ELF-1 (cell line): ENCODE data around the gene GRIK5.

Source experiments
- DNase-seq: peaks from one replicate; pipeline ENCODE4 v3.0.0-alpha.2; 2016; ENCODE audit warnings: low read depth, low spot score

Gene GRIK5

DNA sequence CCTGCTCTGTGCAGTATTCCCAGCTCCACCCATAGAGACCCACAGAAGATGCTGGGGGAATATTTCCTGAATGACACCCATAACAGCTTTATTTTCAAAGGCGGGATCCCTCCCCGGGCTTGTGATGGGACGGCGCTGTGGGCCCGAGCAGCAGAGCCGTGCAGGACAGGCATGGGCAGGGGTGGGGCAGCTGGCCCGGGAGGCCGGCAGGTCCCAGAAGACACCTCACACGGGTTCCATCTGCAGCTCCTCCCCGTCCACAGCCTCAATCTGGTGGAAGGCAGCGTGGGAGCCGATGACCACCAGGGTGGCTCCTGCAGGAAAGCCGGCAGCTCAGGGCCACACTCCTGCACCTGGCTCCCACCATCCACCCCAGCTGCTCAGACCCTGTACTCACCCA lies 113.4 kb downstream of the GRIK5 start:
- DNase-seq: no peak

DNA sequence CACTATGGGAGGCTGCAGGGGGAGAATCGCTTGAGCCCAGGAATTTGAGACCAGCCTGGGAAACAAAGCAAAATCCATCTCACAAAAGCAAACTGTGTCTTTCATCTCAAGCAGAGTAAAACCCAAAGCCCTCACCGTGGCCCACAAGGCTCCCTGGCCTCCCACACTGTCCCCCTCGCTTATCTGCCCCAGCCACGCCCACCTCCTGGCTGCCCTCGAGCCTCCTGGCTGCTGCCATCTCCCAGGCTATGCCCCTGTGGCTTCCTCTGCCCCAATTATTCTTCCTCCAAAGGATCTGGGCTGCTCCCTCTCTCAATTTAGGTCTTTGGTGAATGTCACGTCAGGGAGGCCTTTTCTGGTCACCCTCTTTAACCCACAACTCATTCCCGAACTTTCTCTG lies 114.5 kb downstream of the GRIK5 start:
- no peak for DNase-seq

DNA sequence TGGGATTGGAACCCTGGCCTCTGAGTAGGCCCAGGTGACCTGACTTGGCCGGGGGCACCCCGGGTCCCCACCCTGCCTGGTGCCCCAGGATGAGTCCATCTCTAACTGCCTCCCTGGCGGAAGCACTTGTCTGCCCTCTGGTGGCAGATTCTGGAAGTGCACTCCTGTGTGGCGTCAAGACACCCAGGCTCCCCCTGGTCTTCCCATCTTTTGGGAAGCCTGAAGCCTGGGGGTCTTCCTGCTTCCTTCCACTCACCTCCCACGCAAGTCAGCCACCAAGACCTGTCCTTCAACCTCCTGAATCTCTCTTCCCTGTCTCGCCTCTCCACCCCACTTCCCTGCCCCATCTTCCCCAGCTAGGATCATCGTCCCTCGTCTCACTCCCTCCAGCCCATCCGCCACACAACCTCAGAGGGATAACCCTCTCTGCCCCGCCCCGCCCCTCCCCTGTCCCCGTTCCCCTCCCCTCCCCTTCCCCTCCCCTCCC lies 118.3 kb downstream of the GRIK5 start:
- peak; percentile 90 for DNase-seq
